IMR-90 (cell line): ENCODE measurements around the gene CTCF.

Experiments used
- BHLHE40 ChIP-seq: fragments of 150-350 bp; IDR thresholded peaks from 2 replicates; pipeline ENCODE4 v1.6.1; 2016; ENCODE audit warnings: mild to moderate bottlenecking, low read depth, low read length
- CHD1 ChIP-seq: IDR thresholded peaks from 2 replicates; pipeline ENCODE4 v1.6.1; 2012; ENCODE audit warnings: low read depth, low read length, improper control_type of control experiment
- FOS ChIP-seq: fragments of 150-350 bp; IDR thresholded peaks from 2 replicates; pipeline ENCODE4 v1.6.1; 2016; ENCODE audit warnings: low read depth, low read length
- MXI1 ChIP-seq: IDR thresholded peaks from 2 replicates; pipeline ENCODE4 v1.6.1; 2012; ENCODE audit warnings: low read depth, mild to moderate bottlenecking, low read length, moderate library complexity, borderline replicate concordance
- POLR2A ChIP-seq: IDR thresholded peaks from 2 replicates; pipeline ENCODE4 v1.6.1; 2012; ENCODE audit warnings: mild to moderate bottlenecking, low read depth, low read length
- RAD21 ChIP-seq: IDR thresholded peaks from 2 replicates; pipeline ENCODE4 v1.6.1; 2012; ENCODE audit warnings: low read length, improper control_type of control experiment
- RFX5 ChIP-seq: IDR thresholded peaks from 2 replicates; pipeline ENCODE4 v1.8.0; 2012; ENCODE audit warnings: low read depth, mild to moderate bottlenecking, low read length, moderate library complexity
- TF ChIP-seq, protein P1 (sequence below): conservative IDR thresholded peaks from 2 replicates; pipeline ENCODE4 v1.5.1; 2012; ENCODE audit warnings: mild to moderate bottlenecking, low read depth, low read length, improper control_type of control experiment
- TF ChIP-seq, protein P2 (sequence below): fragments of 150-350 bp; IDR thresholded peaks from 2 replicates; pipeline ENCODE4 v1.6.1; 2016; ENCODE audit warnings: low read depth, mild to moderate bottlenecking, low read length, moderate library complexity, borderline replicate concordance

DNA sequence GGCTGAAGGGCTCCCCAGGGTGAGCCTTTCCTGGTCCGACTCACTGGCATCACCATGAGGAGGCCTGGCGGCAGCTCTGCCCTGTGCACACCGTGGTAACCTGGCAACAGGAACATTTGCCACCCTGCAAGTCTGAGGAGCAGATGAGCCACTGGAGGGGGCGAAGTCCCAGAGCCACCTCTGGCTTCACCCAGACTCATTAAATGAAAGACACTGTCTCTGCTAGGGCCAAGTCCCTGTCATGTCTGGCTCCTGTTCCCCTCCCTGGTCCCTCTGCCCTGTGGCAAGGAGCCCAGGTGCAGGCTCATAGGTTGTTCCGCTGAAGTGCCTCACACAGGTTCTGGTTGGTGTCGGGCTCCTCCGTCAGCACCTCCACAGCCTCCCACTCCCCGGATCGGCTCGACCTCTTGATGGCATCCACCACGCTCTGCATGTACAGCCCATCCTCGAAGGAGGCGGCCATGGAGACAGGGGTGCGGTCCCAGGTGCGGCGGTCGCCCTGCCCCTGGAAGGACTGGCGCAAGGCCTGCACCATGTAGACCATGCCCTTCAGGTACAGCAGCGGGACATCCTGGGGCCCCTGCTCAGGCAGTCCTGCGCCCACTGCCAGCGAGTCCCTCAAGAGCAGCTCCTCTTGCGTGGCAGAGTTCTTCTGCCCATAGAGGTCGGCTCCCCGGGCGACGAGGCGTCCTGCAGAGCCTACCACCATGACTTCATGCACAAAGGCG lies 112.7 kb downstream of the CTCF start:
- TF ChIP-seq POLR2A (no peak), MXI1 (no peak), RAD21 (no peak), FOS (no peak), BHLHE40 (no peak), CHD1 (no peak), RFX5 (no peak)
- TF ChIP-seq, protein P1, sequence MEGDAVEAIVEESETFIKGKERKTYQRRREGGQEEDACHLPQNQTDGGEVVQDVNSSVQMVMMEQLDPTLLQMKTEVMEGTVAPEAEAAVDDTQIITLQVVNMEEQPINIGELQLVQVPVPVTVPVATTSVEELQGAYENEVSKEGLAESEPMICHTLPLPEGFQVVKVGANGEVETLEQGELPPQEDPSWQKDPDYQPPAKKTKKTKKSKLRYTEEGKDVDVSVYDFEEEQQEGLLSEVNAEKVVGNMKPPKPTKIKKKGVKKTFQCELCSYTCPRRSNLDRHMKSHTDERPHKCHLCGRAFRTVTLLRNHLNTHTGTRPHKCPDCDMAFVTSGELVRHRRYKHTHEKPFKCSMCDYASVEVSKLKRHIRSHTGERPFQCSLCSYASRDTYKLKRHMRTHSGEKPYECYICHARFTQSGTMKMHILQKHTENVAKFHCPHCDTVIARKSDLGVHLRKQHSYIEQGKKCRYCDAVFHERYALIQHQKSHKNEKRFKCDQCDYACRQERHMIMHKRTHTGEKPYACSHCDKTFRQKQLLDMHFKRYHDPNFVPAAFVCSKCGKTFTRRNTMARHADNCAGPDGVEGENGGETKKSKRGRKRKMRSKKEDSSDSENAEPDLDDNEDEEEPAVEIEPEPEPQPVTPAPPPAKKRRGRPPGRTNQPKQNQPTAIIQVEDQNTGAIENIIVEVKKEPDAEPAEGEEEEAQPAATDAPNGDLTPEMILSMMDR, result no peak
- TF ChIP-seq, protein P2, sequence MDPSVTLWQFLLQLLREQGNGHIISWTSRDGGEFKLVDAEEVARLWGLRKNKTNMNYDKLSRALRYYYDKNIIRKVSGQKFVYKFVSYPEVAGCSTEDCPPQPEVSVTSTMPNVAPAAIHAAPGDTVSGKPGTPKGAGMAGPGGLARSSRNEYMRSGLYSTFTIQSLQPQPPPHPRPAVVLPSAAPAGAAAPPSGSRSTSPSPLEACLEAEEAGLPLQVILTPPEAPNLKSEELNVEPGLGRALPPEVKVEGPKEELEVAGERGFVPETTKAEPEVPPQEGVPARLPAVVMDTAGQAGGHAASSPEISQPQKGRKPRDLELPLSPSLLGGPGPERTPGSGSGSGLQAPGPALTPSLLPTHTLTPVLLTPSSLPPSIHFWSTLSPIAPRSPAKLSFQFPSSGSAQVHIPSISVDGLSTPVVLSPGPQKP, result no peak
